GM12874 (cell line): Measurements from ENCODE around the gene ZNF771.

Experiments used
- TF ChIP-seq, protein P1 (sequence below): IDR thresholded peaks from 2 replicates; pipeline ENCODE4 v1.5.1; 2011; ENCODE audit warnings: low read depth, mild to moderate bottlenecking, control low read depth, low read length, moderate library complexity; ENCODE audit not compliant: insufficient read depth

The ZNF771 gene

GRCh38 chr16:30407102-30407803 is at the start of gene ZNF771:
Gene ZNF771, plus strand, starts transcription at chr16:30407606. Its CDS starts 448 bp downstream, at chr16:30408054.
- TF ChIP-seq, protein P1, sequence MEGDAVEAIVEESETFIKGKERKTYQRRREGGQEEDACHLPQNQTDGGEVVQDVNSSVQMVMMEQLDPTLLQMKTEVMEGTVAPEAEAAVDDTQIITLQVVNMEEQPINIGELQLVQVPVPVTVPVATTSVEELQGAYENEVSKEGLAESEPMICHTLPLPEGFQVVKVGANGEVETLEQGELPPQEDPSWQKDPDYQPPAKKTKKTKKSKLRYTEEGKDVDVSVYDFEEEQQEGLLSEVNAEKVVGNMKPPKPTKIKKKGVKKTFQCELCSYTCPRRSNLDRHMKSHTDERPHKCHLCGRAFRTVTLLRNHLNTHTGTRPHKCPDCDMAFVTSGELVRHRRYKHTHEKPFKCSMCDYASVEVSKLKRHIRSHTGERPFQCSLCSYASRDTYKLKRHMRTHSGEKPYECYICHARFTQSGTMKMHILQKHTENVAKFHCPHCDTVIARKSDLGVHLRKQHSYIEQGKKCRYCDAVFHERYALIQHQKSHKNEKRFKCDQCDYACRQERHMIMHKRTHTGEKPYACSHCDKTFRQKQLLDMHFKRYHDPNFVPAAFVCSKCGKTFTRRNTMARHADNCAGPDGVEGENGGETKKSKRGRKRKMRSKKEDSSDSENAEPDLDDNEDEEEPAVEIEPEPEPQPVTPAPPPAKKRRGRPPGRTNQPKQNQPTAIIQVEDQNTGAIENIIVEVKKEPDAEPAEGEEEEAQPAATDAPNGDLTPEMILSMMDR: 0 out of 2 replicates have a peak, but pooled peaks have one; percentile 5

DNA sequence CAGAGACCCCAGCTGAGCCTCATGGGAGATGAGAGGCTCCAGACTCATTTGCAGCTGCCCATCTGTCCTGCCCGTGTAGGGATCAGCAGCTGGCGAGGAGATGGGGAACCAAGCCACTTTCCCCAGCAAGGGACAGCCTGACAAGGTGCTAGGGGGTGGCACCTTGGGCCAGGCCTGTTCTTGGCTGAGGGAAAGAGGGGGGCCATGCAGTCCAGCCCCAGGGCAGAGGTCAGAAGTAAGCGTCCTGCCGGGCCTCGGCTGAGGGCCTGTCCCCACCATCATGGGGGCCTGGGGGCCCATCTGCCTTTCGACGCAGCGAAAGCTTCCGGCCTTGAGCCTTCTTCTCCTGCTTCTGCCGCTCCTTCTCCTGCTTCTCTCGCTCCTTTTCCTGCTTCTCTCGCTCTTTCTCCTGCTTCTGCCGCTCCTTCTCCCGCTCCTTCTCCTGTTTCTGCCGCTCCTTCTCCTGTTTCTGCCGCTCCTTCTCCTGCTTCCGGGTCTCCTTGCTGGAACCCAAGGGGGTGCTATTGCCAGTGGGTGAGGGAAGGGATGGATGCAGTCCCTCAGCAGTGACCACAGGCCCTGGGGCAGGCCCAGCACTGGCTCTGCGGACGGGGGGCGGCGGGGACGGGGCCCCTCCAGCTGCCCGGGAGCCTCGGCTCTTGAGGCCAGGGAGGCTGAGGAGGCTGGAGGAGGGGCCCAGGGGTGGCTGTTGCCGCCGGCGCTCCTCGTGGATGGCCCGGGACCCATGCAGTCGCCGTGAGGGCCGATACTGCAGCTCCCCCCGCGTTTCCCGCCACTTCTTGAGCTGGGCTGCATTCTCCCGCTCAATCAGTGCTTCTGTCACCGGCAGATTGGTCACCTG is 49.5 kb upstream of the ZNF771 start:
- TF ChIP-seq, protein P1: no peak

DNA sequence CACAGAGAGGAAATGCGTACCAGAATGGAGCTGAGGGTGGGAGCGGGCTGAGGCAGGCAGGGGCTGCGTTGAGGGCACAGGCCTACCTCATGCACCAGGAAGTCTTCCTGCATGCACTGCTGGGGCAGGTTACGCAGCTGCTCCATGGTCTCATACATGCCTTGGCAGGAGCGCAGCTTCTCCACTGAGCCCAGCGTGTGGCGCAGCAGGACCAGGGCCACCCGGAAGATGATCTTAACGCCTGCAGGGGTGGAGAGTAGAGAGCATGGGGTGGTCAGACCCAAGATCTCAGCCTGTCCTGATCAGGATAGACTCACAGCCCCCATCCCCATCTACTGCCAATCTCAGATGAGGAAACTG is 48.8 kb upstream of the ZNF771 start:
- TF ChIP-seq, protein P1: no peak

- TF ChIP-seq, protein P1: no peak
These were observed 48.2 kb upstream of the ZNF771 start for GRCh38 chr16:30358990-30359870.

- TF ChIP-seq, protein P1: no peak
These were observed 47.6 kb upstream of the ZNF771 start for GRCh38 chr16:30359871-30360170.

DNA sequence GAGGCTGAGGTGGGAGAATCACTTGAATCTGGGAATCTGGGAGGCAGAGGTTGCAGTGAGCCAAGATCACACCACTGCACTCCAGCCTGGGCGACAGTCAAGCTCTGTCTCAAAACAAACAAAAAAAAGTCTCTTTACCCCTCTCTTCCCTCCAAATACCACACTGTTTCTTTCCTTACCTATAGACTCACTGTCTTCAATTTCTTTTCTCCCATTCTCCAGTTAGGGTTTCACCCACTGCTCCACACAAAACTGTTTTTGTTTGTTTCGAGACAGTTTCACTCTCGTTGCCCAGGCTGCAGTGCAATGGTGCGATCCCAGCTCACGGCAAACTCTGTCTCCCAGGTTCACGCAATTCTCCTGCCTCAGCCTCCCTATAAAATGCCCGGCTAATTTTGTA is 46.2 kb upstream of the ZNF771 start:
- TF ChIP-seq, protein P1: no peak

DNA sequence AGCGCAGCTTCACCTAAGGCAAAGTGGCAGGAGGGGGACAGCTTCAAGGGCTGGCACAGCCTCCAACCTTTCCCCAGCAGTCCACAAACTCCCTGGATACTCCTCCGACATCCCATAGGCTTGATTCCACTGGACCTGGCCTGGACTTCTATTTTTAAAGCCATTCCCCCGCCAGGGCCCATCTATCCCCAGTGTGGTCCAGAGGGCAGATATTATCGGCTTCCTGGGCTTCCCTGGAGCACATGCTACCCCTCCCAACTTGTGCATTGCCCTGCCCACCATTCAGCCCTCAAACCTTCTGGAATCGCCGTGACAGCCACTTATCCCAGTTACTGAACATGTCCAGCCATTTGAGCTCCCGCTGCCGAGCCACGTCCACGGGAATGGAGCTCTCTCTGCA is 42.2 kb upstream of the ZNF771 start:
- TF ChIP-seq, protein P1: no peak
